Left lobe of liver (tissue), 2 donors: Measurements from ENCODE around the gene RPS28. TPM values are rescaled to one million over a fixed set of nuclear protein-coding genes. Genes with fewer than 3 reads are reported as not detected.

Experiments
- ATAC-seq: fragments of 200-7000 bp; cut with Tn5 transposase; one replicate; pipeline ENCODE4 v1.9.1; 2020; ENCODE audit warnings: mild to moderate bottlenecking, moderate library complexity
- DNase-seq: peaks from one replicate; pipeline ENCODE4 v3.0.0-alpha.2; 2020; ENCODE audit warnings: low spot score
- total RNA-seq: library from RNA; stranded (reverse); gene quantifications from one replicate; pipeline ENCODE4 v1.2.1, GENCODE V29; 2021
- donor health status: DM: no; HTN: no; CAD: no; lungs with moderate emphysema.
- donor health status: DM: no; HTN: yes; CAD: no.

Gene RPS28
- total RNA-seq, 1 donor from 2014 or later, result 653 TPM

DNA sequence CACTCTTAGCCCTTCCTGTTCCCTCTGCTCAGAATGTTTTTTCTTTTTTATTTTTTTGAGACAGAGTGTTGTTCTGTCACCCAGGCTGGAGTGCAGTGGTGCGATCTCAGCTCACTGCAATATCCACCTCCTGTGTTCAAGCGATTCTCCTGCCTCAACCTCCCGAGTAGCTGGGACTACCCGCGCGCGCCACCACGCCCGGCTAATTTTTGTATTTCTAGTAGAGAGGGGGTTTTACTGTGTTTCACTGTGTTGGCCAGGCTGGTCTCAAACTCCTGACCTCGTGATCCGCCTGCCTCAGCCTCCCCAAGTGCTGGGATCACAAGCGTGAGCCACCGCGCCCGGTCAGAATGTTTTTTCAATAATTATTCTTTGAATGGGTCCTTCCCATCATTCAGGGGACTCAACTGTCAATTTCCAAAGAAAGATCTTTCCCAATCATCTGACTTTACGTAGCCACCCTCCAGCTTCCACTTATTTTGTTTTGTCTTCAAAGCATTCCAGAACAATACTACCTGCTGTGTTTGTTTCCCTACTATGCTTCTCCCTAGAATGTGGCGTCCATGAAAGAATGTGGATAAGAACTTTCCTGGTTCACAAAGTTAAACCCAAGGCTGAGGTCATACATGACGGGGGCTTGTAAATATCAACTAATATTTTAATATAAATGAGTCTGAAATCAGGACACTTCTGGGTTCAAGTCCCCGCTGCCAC is 1.3 kb upstream of the RPS28 start:
- DNase-seq, result no peak
- no peak for ATAC-seq

DNA sequence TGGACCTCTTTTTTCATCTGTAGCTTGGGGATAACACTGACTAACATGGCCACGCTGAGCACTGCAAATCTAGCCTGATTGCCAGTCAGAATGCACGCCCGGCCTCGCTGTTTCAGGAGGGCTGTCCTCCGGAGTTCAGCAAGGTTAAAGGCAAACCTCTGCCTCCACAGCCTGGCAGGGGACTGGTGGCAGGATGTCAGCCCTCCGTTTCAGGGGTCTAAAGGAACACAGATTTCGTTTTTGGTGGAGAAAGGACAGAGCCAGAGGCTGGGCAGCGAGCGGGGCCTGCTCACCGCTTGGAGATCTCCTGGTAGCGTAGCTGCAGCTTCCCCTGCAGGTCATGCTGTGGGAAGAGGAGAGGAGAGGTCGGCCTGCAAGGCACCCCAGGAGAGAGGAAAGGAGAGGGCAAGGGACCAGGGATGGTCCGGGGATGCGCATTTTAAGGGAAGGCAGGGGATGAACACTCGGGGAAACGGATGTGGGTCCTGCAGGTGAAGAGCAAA is 681 bp upstream of the RPS28 start:
- ATAC-seq (peak; percentile 17), DNase-seq (no peak)

DNA sequence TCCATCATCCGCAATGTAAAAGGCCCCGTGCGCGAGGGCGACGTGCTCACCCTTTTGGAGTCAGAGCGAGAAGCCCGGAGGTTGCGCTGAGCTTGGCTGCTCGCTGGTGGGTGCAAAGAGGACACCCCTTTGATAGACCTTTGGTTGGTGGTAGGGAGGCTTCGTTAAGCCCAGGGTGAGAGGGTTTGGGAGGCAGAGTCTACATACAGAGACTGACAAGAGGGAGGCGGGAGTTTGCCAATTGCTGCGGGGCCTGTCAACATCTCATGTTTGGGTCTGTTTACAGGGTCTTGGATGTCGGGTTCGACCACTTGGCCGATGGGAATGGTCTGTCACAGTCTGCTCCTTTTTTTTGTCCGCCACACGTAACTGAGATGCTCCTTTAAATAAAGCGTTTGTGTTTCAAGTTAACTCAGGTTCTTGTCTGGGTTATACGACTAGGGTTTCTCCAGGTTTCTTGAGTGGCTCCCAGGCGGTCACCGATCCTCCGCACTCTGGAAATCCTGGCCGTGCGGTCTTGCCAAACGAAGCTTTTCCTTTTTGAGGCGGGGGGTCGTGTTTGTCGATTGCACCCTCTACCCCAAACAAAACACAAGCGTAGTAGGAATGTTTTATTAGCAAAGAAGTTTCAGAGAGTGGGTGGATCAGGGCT is 816 bp downstream of the RPS28 start:
- ATAC-seq (no peak), DNase-seq (no peak)

DNA sequence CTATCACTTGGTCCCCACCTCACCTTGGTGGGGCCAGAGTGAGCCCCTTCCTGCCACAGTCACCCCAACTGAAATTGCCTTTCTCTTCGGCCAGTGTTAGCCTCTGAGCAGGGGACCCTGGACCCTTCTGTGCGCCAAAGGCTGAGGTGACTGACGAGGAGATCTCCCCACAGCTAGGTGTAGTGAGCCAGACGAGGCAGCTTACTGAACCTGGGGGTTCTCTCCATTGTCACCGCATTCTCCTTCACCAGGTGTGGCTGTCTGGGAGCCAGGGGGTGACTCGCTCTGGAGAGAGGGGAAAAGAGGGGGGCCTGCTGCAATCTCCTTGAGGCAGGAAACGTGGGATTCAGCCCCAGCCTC is 1.3 kb downstream of the RPS28 start:
- DNase-seq, result no peak
- no peak for ATAC-seq

DNA sequence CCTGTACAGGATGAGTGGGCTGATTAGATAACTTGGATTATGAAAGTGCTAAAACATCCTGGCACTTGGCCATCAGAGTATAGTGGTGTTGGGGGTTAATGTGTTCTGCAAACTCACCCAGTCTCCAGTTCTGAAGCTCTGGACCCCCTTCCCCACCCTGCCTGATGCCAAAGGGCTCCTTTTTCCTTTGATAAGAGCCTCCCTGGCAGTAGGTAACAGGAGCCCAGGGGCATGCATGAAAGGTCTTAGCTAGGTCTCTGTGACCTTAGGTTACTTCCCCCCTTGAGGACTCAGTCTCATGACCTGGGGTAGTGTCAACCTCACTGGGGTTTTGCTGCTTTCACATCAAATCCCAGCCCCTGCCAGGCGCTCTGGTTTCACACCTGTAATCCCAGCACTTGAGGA is 2.5 kb downstream of the RPS28 start:
- DNase-seq (no peak), ATAC-seq (no peak)

DNA sequence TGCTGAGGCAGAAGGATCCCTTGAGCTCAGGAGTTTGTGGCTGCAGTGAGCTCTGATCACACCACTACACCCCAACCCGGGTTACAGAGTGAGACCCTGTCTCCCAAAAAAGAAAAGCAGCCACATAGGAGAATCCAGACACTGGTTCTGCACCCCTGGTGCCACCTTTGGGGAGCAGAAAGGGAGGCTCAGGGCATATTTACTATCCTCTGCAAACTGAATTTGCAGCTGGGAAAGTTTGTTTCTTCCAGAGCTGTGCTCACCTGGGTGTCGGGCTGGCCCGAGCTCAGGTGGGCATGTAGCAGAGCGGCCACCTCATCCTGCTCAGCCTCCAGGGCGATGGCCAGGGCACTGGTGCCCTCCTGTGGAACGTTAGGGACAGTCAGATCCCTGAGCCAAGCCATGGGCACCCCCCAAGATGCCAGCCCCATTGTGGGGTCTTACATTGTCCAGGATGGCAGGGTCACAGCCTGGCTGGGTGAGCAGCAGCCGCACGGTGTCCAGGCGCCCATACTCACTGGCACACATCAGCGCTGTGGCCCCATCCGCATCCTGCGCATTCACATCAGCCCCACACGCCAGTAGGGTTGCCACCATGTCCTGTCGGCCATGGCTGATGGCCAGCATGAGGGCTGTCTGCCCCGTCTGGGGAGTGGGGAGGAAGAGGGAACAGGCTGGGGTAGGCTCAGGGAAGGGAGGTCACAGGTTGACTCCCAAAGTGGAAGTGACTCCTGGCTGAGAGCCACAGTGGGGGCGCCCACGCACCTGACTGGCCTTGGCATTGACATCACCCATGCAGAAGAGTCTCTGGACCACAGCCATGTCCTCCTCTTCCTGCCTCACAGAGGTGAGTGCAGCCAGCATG is 3.1 kb downstream of the RPS28 start:
- DNase-seq (peak; percentile 73), ATAC-seq (peak; percentile 34)

DNA sequence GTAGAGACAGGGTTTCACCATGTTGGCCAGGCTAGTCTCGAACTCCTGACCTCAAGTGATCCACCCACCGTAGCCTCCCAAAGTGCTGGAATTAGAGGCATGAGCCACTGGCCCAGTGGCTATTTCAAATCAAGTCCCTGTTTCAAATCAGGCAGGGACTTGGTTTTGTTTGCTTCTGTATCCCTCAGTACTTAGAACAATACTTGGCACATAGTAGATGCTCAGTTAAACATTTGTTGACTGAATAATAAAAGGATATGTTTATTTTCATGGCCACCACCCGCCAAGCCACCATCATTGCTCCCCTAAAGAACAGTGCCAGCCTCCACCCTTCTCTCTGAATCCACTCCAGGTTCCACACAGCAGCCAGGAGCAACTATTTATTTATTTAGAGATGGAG is 4.2 kb downstream of the RPS28 start:
- DNase-seq (no peak), ATAC-seq (no peak)

DNA sequence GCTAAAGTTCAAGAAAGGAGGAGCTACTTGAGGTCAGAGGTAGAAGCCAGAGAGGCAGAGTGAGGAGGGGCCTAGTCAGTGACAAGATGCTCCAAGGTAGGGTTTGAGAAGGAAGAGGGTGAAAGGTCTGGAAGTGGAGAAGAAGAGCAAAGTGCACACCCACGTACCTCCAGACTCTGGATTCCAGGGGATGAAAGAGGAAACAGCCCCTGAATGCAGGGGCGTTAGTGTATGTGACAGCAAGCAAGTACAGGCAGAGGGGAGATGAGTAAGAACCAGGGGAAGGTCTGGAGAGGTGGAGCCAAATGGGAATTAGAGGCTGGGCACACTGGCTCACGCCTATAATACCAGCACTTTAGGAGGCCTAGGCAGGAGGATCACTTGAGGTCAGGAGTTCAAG is 8.7 kb downstream of the RPS28 start:
- no peak for ATAC-seq
- no peak for DNase-seq

DNA sequence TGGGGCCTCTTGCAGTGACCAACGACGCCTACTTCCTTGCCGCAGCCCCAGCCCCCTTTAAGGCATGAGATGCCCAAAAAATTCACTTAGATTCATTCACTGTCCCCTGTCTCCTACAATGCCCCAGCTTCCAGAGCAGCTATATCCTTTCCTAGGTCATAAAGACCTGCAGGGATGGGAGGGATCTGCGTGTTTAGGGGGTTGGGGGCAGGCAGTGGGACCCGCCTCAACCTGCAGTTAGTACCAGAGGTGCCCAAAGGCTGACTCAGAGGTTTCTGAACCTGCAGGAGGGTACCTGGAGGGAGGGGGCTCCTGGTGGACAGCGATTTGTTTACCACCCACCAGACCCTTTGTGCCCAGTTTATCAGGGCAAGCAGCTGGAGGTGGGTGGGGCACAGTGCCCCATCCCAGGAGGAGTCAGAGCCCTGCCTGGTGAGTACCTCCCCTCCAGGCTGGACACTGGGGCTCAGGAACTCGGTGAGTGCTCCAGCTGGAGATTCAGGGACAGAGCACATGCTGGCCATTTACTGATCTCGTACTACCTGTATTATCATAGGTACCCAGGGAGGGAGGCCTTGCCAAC is 10.1 kb downstream of the RPS28 start:
- no peak for DNase-seq
- no peak for ATAC-seq

DNA sequence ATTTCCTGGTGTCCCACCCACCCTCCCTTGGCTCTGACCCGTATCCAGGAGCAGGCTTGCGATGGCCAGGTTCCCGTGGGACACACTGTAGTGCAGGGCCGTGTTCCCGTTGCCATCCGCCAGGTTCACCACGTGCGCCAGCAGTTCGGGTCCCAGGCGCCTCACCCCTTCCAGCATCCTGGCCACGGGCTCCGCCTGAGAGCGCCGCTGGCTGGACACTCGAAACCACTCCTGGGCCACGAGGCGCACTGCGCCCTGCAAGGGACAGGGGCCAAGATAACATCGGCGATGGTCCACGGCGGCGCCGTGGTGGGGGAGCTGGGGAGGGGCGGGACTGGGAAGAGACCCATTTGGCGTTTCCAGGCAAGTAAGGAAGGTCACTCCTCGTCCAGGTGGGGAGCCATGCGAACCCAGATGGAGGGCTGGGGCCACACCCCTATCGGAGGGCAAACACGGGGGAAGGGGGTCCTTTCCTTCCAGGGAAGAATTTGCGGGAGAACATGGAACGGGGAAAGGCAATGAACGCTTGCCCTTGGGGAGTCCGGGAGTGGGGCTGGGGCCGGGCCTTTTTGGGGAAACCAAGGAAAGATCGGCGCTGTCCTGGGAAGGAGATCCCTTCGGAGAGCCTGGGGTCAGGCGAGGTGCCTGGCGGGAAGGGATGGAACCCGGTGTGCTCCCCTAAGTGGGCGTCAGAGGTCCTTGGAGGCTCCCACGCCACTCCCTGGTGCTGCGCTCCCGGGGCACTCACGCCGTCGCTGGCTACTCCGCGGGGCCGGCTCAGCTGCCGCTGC is 11.9 kb downstream of the RPS28 start:
- DNase-seq (no peak), ATAC-seq (no peak)

DNA sequence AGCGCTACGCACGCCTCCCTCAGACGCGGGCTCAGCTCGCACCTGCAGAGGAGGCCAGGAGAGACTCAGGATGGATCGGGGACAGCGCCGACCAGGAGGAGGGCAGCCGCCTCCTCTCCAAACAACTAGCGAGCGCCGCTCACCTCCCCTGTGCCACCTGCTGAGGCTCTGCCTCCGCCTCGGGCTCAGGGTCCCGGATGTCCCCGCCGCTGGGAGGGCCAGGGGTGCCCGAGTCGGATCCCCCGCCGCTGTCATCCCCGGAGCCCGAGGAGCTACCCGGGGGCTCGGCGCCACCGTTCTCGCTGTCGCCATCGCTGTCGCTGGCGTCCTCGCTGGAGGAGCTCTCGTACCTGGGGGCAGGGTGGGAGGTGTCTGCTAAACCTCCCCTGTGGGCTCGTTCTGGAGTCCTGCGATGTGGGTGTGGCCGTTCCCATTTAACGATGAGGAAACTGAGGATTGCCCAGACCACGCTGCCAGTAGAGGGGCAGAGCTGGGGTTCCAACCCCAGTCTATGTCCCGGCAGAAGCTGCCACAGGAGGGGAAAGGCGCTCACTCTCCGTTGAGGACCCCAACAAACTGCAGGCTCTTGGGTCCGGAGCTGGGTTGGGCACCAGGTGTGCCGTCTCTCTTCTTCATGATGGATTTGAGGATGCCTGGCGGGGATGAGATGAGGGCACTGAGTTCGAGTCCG is 12.6 kb downstream of the RPS28 start:
- ATAC-seq (no peak), DNase-seq (no peak)

DNA sequence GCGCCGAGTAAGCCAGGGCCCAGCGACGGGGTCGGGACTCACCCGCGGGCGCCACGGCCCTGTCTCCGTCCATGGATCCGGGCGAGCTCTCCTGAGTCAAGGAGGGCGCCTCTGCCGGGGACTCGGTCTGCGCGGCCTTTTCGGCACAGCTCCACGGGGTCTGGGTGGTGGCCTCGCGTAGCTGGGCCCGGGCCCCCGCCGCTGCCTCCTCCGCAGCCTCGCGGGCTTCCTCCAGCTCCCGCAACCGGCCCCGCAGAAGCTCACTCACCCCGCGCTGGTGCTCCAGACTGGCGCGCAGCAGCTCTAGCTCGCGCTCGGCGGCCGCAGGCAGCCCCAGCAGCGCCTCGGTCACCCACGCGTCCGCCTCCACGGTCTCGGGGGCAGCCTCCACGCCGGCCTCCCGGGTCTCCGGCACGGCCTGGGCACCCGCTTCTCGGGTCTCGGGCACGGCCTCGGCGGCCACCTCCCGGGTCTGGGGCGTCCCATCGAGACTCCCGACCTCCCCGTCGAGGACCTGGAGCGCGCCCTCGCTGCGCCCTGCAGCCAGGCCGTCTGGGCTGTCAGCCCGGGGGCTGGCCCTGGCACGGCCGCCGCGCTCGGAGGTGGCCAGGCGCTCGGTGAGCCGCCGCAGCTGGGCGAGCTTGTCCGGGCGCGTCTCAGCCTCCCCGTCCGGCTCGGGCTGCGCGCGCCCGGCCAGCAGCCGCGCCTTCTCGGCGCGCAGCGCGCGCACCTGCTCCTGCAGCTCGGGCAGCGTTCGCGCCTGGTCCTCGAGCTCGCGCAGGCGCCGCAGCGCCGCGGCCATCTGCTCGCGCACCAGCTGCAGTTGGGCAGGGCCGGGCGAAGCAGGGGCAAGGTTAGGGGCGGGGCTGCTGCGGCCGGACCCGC is 13.4 kb downstream of the RPS28 start:
- ATAC-seq, result peak; percentile 88
- DNase-seq, result no peak

DNA sequence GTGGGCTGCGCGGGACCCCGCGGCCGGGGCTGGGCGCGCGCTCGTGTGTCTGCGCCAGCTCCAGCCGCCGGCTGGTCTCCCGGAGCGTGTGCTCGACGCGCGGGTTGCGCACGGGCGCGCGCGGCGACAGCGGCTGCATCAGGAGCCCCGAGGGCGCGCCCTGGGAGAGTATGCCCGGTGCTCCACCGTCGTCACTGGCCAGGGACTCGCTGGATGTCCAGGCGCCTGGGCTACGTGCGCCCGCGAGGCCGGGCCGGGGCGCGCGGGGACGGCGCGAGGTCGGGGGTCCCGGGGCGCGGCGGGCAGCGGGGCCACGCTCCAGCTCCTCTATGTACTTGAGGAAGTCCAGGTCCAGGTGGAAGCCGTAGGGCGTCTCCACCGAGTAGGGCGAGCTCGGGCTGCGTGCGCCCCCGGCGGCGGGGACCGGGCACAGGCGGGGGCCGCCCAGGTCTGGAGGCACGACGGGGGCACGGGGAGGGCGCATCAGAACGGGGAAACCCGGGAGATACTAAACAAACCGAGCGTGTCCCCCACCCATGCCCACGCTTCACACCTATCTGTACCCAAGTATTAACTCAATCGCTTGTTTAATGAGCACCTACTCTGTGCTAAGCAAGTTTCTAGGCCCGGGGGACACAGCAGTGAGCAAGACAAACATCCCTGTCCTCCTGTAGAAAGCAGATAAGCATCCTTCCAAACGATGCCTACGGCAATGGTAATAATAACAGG is 14.2 kb downstream of the RPS28 start:
- ATAC-seq, result no peak
- DNase-seq, result no peak

DNA sequence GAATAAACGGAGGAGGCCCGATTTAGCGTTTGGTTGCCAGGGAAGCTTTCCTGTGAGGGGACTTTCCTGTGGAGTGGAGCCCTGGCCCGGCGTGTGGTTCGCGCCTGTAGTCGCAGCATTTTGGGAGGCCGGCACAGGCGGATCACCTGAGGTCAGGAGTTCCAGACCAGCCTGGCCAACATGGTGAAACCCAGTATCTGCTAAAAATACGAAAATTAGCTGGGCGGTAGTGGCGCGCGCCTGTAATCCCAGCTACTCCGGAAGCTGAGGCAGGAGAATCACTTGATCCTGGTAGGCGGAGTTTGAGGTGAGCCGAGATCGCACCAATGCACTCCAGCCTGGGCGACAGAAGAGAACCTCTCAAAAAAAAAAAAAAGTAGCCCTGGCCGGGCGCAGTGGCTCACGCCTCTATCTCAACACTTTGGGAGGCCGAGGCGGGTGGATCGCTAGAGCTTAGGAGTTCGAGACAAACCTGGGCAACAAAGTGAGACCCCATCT is 14.8 kb downstream of the RPS28 start:
- ATAC-seq (no peak), DNase-seq (no peak)

DNA sequence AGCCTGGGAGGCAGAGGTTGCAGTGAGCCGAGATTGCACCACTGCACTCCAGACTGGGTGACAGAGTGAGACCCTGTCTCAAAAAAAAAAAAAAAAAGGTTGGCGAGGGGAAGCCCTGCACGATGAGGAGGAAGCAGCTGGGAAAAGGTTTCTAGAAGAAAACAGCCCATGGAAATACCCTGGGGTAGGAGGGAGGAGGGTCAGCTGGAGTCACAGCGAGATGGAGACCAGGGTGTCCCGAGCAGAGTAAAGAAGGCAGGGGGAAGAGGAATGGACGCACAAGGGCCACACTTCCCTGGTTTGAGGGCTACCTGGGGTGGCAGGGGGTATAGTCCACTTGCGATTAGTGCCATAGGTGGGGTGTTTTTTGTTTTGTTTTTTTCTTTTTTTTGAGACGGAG is 15.4 kb downstream of the RPS28 start:
- ATAC-seq (no peak), DNase-seq (no peak)

DNA sequence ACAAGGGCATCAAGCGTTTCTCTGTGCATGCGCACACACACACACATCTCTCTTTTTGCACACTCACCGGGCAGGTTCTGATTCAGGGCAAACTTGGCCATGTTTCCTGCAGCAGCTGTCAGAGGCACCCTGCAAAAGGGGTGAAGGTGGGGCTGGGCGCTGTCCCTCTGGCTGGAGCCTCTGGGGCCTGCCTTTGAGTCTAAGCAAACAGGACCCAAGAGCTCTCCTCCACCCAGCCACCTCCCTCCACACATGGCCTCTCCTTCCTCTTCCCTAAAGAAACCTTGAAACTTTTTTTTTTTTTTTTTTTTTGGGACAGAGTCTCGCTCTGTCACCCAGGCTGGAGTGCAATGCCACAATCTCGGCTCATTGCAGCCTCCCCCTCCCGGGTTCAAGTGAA is 16.4 kb downstream of the RPS28 start:
- DNase-seq, result no peak
- no peak for ATAC-seq

DNA sequence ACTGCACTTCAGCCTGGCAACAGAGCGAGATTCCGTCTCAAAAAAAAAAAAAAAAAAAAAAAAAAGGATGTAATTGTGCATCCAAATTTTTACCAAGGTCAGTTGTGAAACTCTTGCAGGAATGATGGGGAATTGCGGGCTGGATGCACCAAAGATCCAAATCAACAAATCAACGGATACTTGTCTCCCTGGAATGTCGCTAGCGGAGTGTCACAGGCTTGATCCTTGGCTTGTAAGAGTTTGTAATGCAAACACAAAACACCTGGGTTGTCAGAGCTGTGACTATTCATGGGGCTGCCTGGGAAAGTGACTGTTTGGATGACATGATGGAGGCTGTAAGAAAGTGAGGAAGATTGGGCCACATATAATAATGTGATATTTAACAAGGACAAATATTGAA is 17.5 kb downstream of the RPS28 start:
- no peak for ATAC-seq
- DNase-seq, result no peak
